Prostate gland (tissue), 2 donors: ENCODE measurements around the gene NECTIN4.

Experiments
- CTCF ChIP-seq, 4 experiments: fragments of 200-600 bp in 2 of 4; fragments of 450-650 bp in 2 of 4; sonication (generic) in 2 of 4; IDR thresholded peaks; 1 replicate in 3 of 4; 2 replicates in 1 of 4; pipeline ENCODE4 v1.5.1; 2016 to 2019; ENCODE audit warnings: antibody characterized with exemption in 4 of 4, mild to moderate bottlenecking in 2 of 4, moderate library complexity in 2 of 4
- POLR2A ChIP-seq: fragments of 450-650 bp; IDR thresholded peaks from one replicate; pipeline ENCODE4 v1.6.1; 2016; ENCODE audit warnings: antibody characterized with exemption, mild to moderate bottlenecking
- POLR2AphosphoS5 ChIP-seq: sonication (generic); formaldehyde crosslinking; IDR thresholded peaks from one replicate; pipeline ENCODE4 v1.6.1; 2017; ENCODE audit warnings: antibody characterized with exemption

GRCh38 chr1:161138431-161138830 lies 49.1 kb upstream of the NECTIN4 start:
- TF ChIP-seq POLR2AphosphoS5: no peak
- TF ChIP-seq CTCF (IDR thresholded peaks at IDR 0.05): no peak
- no peak for TF ChIP-seq POLR2A
